SKM-1 treated with dmso at 0.1 percent for 144 hours (cell line): ENCODE results near the gene ZNF320.
"Not testable (repeated sequence)": the region's sequence is repeated elsewhere in the genome, so short reads cannot be mapped to it uniquely, and the experiment has no call there.

Source experiments
- DNase-seq: peaks from one replicate; lab custom pipeline; 2025; ENCODE audit not compliant: unreplicated experiment; lab: John Stamatoyannopoulos, UW

ZNF320 gene

GRCh38 chr19:52922841-52923777 is 25.7 kb upstream of the ZNF320 start, which contains the start of gene ZNF888:
TSS of gene ZNF888 (minus strand) at chr19:52923428. CDS start at chr19:52917873, 5,555 bp downstream.
- peak; percentile 12 for DNase-seq

DNA sequence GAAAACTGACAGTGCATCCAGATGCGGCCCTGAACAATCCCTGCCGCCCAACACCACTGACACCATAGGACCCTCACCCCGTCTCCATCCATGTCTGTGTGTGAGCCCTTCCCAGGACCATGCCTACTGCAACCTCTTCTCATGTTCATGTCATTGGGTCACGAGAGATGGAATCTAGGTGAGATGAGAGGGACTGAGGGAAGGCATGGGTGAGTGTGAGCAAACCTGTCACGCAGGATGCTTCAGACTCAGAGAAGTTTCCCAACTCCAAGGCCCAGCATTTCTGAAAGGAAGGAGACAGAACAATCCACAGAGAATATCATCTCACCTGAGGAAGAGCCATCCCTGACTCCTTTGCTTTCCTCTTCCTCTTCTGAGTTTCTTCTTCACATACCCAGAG is 20.1 kb upstream of the ZNF320 start:
- DNase-seq = no peak

DNA sequence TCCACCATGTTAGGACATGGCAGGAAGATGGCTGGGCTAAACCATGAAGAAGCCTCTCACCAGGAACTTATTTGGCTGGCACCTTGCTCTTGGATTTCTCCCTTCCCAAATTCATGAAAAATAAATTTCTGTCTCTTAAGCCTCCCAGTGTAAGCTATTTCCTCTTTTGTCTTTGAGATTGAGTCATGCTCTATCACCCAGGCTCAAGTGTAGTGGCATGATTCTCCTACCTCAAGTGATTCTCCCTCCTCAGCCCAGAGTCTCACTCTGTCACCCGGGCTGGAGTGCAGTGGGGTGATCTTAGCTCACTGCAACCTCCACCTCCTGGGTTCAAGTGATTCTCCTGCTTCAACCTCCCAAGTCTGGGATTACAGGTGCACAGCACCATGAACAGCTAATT is 13.2 kb upstream of the ZNF320 start:
- DNase-seq = no peak

- DNase-seq = not testable (repeated sequence)
Measured at GRCh38 chr19:52904052-52904780, 6.8 kb upstream of the ZNF320 start.

DNA sequence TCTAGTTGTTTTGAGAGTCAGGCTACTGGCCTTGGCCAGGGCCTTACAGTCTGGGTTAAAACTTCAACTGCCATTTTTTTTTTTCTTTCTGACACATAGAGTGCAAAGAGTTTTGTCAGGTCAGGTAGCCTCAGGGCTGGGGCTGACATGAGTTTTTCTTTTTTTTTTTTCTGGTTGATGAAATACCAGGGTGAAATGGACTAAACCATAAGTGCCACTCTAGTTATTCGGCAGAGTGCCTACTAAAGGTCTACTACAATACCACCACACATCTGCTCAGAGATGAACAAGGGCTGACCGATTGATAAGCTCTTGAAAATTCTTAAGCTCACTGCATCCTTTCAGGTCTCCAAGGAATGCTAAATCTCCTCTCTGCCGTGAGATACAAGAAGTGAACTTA is 4.4 kb upstream of the ZNF320 start:
- DNase-seq = no peak

DNA sequence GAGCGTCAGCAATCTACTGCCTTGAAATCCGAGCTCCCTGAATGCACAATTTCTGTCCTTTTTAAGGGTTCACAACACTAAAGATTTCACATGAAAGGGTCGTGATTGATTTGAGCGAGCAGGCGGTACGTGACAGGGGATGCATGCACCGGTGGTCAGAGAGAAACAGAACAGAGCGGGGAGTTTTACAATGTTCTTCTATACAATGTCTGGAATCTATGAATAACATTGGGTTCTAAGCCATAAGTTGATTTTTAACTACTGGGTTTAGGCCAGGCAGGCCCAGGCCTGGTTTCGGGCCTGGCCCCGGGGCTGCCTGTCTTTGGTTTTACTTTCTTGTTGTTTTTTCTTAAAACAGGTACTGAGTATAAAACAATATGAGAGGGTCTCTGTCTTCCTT is 1.2 kb upstream of the ZNF320 start:
- not testable (repeated sequence) for DNase-seq

DNA sequence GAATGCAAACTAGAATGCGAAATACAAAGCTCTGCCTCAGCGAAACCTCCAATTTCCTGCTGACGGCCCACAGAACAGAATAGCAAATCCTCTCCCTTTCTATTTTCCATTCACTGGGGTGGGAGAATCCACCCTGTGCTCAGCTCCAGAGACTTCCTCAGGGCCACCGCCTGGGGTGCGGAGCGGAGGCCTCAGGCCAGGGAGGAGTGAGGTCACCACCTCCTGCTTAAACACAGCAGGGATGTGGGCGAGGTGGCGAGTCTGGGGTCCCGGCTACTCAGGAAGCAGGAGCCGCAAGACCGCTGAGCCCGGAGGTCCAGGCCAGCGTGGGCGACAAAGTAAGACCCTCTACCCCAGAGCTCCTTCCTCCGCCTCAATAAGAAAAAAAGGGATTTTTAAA is 666 bp upstream of the ZNF320 start:
- DNase-seq = no peak

- DNase-seq = no peak
Measured at GRCh38 chr19:52896431-52897137, 851 bp downstream of the ZNF320 start.

- DNase-seq = no peak
Measured at GRCh38 chr19:52891336-52891735, 6.1 kb downstream of the ZNF320 start.

- DNase-seq = no peak
Measured at GRCh38 chr19:52889931-52890330, 7.5 kb downstream of the ZNF320 start.

- DNase-seq = no peak
Measured at GRCh38 chr19:52889076-52889475, 8.4 kb downstream of the ZNF320 start.

GRCh38 chr19:52880895-52881389 is 16.5 kb downstream of the ZNF320 start:
- no peak for DNase-seq

DNA sequence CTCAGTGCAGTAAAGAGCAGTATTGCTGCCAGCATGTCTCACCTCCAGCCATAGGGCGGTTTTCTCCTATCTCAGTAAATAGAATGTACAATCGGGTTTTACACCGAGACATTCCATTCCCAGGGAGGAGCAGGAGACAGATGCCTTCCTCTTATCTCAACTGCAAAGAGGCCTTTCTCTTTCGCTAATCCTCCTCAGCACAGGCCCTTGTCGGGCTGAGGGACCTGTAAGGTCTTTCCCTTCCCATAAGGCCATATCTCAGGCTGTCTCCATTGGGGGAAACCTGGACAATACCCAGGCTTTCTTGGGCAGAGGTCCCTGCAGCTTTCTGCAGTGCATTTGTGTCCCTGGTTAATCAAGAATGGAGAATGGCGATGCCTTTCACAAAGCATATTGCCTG is 24.4 kb downstream of the ZNF320 start:
- not testable (repeated sequence) for DNase-seq

- no peak for DNase-seq
Measured at GRCh38 chr19:52871466-52871865, 26.0 kb downstream of the ZNF320 start.

DNA sequence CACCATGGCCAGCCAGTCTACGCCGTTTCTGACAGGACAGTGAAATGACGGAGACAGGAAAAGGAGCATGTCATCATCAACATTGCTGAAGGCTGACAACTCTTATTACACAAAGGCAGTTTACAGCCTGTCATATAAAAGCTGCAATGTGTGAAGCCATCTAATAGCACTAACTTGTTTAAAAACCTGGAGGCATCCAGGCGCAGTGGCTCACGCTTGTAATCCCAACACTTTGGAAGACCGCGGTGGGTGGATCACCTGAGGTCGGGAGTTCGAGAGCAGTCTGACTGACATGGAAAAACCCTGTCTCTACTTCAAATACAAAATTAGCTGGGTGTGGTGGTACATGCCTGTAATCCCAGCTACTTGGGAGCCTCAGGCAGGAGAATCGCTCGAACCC is 29.4 kb downstream of the ZNF320 start:
- not testable (repeated sequence) for DNase-seq

- DNase-seq = peak; percentile 5
Measured at GRCh38 chr19:52857378-52858191, 39.9 kb downstream of the ZNF320 start, which contains the start of gene ZNF468. TSS of gene ZNF468 (minus strand) at chr19:52857619. CDS start at chr19:52854272, 3,347 bp downstream.

DNA sequence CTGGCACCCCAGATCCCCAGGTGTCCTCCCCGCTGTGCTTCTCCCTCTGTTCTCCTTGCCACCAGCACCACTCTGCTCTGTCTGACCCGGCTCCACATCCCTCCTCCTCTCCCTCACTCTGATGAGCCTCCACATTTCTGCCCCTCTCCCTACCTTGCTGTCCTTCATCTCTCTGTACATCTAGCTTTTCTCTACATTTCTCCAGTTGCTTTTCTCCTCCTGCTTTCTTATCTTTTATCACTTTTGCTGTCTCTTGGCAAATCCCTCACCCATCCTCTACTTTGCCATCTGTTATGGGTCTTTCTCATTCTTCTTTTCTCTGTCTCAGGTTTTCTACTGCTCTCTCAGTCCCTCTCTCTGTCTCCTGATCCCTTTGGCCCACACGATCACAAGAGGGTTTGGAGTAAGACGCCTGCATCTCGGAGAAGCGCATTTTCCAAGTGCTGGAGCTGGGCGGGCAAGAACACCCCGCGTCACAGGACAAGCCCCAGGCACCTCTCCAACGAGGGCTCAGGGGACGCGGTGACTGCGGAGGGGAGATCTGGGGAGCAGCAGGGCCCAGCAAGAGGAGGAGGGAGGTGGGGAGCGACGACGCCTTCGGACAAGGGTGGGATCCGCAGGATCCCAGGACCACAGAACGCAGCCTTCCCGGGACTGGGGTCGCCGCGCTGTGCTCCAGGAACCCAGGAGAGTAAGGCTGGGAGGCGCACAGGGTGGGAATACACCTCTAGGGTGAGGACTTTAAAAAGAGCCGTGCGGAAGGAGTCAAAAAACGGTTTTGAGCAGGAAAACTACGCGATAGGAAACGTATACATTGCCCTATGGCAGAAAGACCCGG is 40.7 kb downstream of the ZNF320 start:
- DNase-seq = not testable (repeated sequence)
